ENCODE results near the gene IFNA13.

Gene IFNA13

GRCh38 chr9:21357479-21358460, 10.1 kb downstream of the IFNA13 start:
- TF ChIP-seq CTCF (IDR thresholded peaks at IDR 0.05; ENCODE audit: insufficient read depth, low read depth, low read length, missing control alignments) = no peak
- DNase-seq (ENCODE audit: low read depth) = peak; percentile 71
- no peak overlapping the region for H3K4me3 ChIP-seq (ENCODE audit: low read depth, low read length)

- no peak for TF ChIP-seq CTCF (IDR thresholded peaks at IDR 0.05; ENCODE audit: insufficient read depth, low read depth, low read length, missing control alignments)
- no peak for DNase-seq (ENCODE audit: low read depth)
- no peak within 1 kb of the TSS for H3K4me3 ChIP-seq (ENCODE audit: low read depth, low read length)
Observed at GRCh38 chr9:21350787-21351186, 17.1 kb downstream of the IFNA13 start, which contains the start of gene IFNA6. TSS of gene IFNA6 (minus strand) at chr9:21350887. CDS start at chr9:21350887, 0 bp downstream.

GRCh38 chr9:21348430-21348970, 19.4 kb downstream of the IFNA13 start:
- no peak for DNase-seq (ENCODE audit: low read depth)
- no peak for TF ChIP-seq CTCF (IDR thresholded peaks at IDR 0.05; ENCODE audit: insufficient read depth, low read depth, low read length, missing control alignments)

GRCh38 chr9:21340735-21341134, 27.1 kb downstream of the IFNA13 start:
- H3K4me3 ChIP-seq (ENCODE audit: low read depth, low read length) = no peak overlapping the region
- no peak for TF ChIP-seq CTCF (IDR thresholded peaks at IDR 0.05; ENCODE audit: insufficient read depth, low read depth, low read length, missing control alignments)
- no peak for DNase-seq (ENCODE audit: low read depth)

More at GRCh38 chr9:21348430-21348970, 19.4 kb downstream of the IFNA13 start:
- H3K4me3 ChIP-seq (ENCODE audit: low read depth, low read length) = no peak overlapping the region

- no peak for TF ChIP-seq CTCF (IDR thresholded peaks at IDR 0.05; ENCODE audit: insufficient read depth, low read depth, low read length, missing control alignments)
- DNase-seq (ENCODE audit: low read depth) = no peak
- no peak overlapping the region for H3K4me3 ChIP-seq (ENCODE audit: low read depth, low read length)
Observed at GRCh38 chr9:21336457-21336856, 31.4 kb downstream of the IFNA13 start.

- no peak for TF ChIP-seq CTCF (IDR thresholded peaks at IDR 0.05; ENCODE audit: insufficient read depth, low read depth, low read length, missing control alignments)
- DNase-seq (ENCODE audit: low read depth) = peak; percentile 94
- H3K4me3 ChIP-seq (ENCODE audit: low read depth, low read length) = peak within 1 kb of the TSS; percentile 61
Observed at GRCh38 chr9:21334701-21335632, 32.9 kb downstream of the IFNA13 start, which contains the start of gene KLHL9. TSS of gene KLHL9 (minus strand) at chr9:21335404. CDS start at chr9:21334859, 545 bp downstream.
